GM23338 (cell line): Measurements from ENCODE around the gene TBCC. TPM values are rescaled to one million over a fixed set of nuclear protein-coding genes. Genes with fewer than 3 reads are reported as not detected.
"Not testable (repeated sequence)": the region's sequence is repeated elsewhere in the genome, so short reads cannot be mapped to it uniquely, and the experiment has no call there.

Experiments used
- ATAC-seq: fragments of 200-7000 bp; cut with Tn5 transposase; 3 replicates; pipeline ENCODE4 v1.9.1; 2020
- DNase-seq: peaks from one replicate; pipeline ENCODE4 v3.0.0-alpha.2; 2015; ENCODE audit warnings: low spot score
- H2AFZ ChIP-seq: fragments of 200-600 bp; sonication (generic); 2 replicates; pipeline ENCODE4 v1.8.0; 2016; ENCODE audit warnings: antibody characterized with exemption, mild to moderate bottlenecking, moderate library complexity
- H3F3A ChIP-seq: fragments of 200-600 bp; sonication (generic); replicated peaks from 2 replicates; pipeline ENCODE4 v1.8.0; 2017; ENCODE audit warnings: antibody characterized with exemption, mixed run types, low read depth
- H3K27ac ChIP-seq: fragments of 200-600 bp; sonication (generic); 2 replicates; pipeline ENCODE4 v1.6.1; 2016; ENCODE audit warnings: low read depth
- H3K27me3 ChIP-seq: fragments of 200-600 bp; sonication (generic); 2 replicates; pipeline ENCODE4 v1.8.0; 2016; ENCODE audit warnings: mild to moderate bottlenecking, mixed run types, moderate library complexity; ENCODE audit not compliant: insufficient read depth
- H3K36me3 ChIP-seq: fragments of 200-600 bp; sonication (generic); 2 replicates; pipeline ENCODE4 v1.8.0; 2016; ENCODE audit warnings: mild to moderate bottlenecking; ENCODE audit not compliant: insufficient read depth
- H3K4me1 ChIP-seq: fragments of 200-600 bp; sonication (generic); 2 replicates; pipeline ENCODE4 v1.8.0; 2016; ENCODE audit warnings: mild to moderate bottlenecking, moderate library complexity; ENCODE audit not compliant: insufficient read depth
- H3K4me2 ChIP-seq: fragments of 200-600 bp; sonication (generic); 2 replicates; pipeline ENCODE4 v1.7.1; 2017; ENCODE audit warnings: mixed run types
- H3K4me3 ChIP-seq: fragments of 200-600 bp; sonication (generic); 2 replicates; pipeline ENCODE4 v1.6.1; 2016; ENCODE audit warnings: mixed run types
- H3K79me2 ChIP-seq: fragments of 200-600 bp; sonication (generic); replicated peaks from 2 replicates; pipeline ENCODE4 v1.8.0; 2017; ENCODE audit warnings: mild to moderate bottlenecking; ENCODE audit not compliant: insufficient read depth
- H3K9me2 ChIP-seq: fragments of 200-600 bp; sonication (generic); 2 replicates; pipeline ENCODE4 v1.8.0; 2017; ENCODE audit not compliant: insufficient read depth
- H4K20me1 ChIP-seq: fragments of 200-600 bp; sonication (generic); replicated peaks from 2 replicates; pipeline ENCODE4 v1.8.0; 2017; ENCODE audit warnings: mild to moderate bottlenecking; ENCODE audit not compliant: insufficient read depth
- H3K27ac Mint-ChIP-seq: 2 replicates; pipeline ENCODE4 v1.8.0; 2020; ENCODE audit warnings: inconsistent platforms, mild to moderate bottlenecking, moderate library complexity, mixed read lengths
- H3K27me3 Mint-ChIP-seq: 3 replicates; pipeline ENCODE4 v1.8.0; 2022; ENCODE audit warnings: low read depth, mild to moderate bottlenecking, moderate library complexity, mixed read lengths, inconsistent platforms; ENCODE audit not compliant: insufficient read depth, poor library complexity
- H3K36me3 Mint-ChIP-seq: 3 replicates; pipeline ENCODE4 v1.8.0; 2021; ENCODE audit warnings: low read depth, mild to moderate bottlenecking, inconsistent platforms, moderate library complexity, mixed read lengths
- H3K4me1 Mint-ChIP-seq: 3 replicates; pipeline ENCODE4 v1.8.0; 2020; ENCODE audit warnings: mild to moderate bottlenecking, inconsistent platforms, mixed read lengths
- H3K4me3 Mint-ChIP-seq: 3 replicates; pipeline ENCODE4 v1.8.0; 2021; ENCODE audit warnings: moderate library complexity, mild to moderate bottlenecking, inconsistent platforms, mixed read lengths
- H3K9me3 Mint-ChIP-seq: 3 replicates; pipeline ENCODE4 v1.8.0; 2020; ENCODE audit warnings: moderate library complexity, mild to moderate bottlenecking, inconsistent platforms, mixed read lengths
- CREB1 ChIP-seq: fragments of 250-450 bp; sonication (Bioruptor Pico); IDR thresholded peaks from 2 replicates; pipeline ENCODE4 v1.5.0; 2020; ENCODE audit warnings: low read depth, mild to moderate bottlenecking, moderate library complexity
- EZH2 ChIP-seq: fragments of 200-600 bp; sonication (generic); IDR thresholded peaks from one replicate; pipeline ENCODE4 v1.8.0; 2017; ENCODE audit warnings: antibody characterized with exemption, mild to moderate bottlenecking, low read depth; ENCODE audit not compliant: unreplicated experiment
- JUNB ChIP-seq: IDR thresholded peaks from one replicate; pipeline ENCODE4 v1.6.1; 2016; ENCODE audit warnings: antibody characterized with exemption; ENCODE audit not compliant: unreplicated experiment
- NANOG ChIP-seq: IDR thresholded peaks from 2 replicates; pipeline ENCODE4 v1.6.1; 2016; ENCODE audit warnings: antibody characterized with exemption, borderline replicate concordance
- POLR2AphosphoS5 ChIP-seq: IDR thresholded peaks from 2 replicates; pipeline ENCODE4 v1.6.1; 2016; ENCODE audit warnings: antibody characterized with exemption, low read depth
- STAT1 ChIP-seq: IDR thresholded peaks from one replicate; pipeline ENCODE4 v1.6.1; 2016; ENCODE audit warnings: antibody characterized with exemption; ENCODE audit not compliant: unreplicated experiment
- ZNF114 ChIP-seq: fragments of 250-450 bp; sonication (Bioruptor Pico); IDR thresholded peaks from 2 replicates; pipeline ENCODE4 v1.5.0; 2020; ENCODE audit warnings: mild to moderate bottlenecking, moderate library complexity
- ZNF331 ChIP-seq: fragments of 250-450 bp; sonication (Bioruptor Pico); IDR thresholded peaks from 2 replicates; pipeline ENCODE4 v1.5.0; 2020; ENCODE audit warnings: low read depth, mild to moderate bottlenecking, moderate library complexity
- polyA plus RNA-seq: library from polyadenylated mRNA; unstranded; fragments of >200 nt; fragmentation: Nextera tagmentation; extraction: Ambion mirVana; gene quantifications from 2 replicates; pipeline ENCODE4 v1.2.1, GENCODE V29; 2016
- total RNA-seq: library from RNA; depleted of rRNA; stranded (reverse); fragments of >200 nt; shearing (Covaris generic); gene quantifications from 2 replicates; pipeline ENCODE4 v1.2.3, GENCODE V29; 2014
- TF ChIP-seq, protein P1 (sequence below), 2 experiments: fragments of 200-600 bp in 1 of 2; sonication (generic) in 1 of 2; conservative IDR thresholded peaks; 2 replicates each; pipeline versions ENCODE4 v1.5.1 to v1.6.1; 2016 to 2017; ENCODE audit warnings: antibody characterized with exemption in 2 of 2, low read depth in 2 of 2, mild to moderate bottlenecking in 2 of 2, moderate library complexity in 1 of 2
- TF ChIP-seq, protein P2 (sequence below): IDR thresholded peaks from one replicate; pipeline ENCODE4 v1.6.1; 2018; ENCODE audit warnings: antibody characterized with exemption; ENCODE audit not compliant: unreplicated experiment
- TF ChIP-seq, protein P3 (sequence below): IDR thresholded peaks from 2 replicates; pipeline ENCODE4 v1.6.1; 2016; ENCODE audit warnings: antibody characterized with exemption

The TBCC gene
- total and polyA plus RNA-seq, 2 experiments from 2014 or later = 45.0 to 48.3 TPM

DNA sequence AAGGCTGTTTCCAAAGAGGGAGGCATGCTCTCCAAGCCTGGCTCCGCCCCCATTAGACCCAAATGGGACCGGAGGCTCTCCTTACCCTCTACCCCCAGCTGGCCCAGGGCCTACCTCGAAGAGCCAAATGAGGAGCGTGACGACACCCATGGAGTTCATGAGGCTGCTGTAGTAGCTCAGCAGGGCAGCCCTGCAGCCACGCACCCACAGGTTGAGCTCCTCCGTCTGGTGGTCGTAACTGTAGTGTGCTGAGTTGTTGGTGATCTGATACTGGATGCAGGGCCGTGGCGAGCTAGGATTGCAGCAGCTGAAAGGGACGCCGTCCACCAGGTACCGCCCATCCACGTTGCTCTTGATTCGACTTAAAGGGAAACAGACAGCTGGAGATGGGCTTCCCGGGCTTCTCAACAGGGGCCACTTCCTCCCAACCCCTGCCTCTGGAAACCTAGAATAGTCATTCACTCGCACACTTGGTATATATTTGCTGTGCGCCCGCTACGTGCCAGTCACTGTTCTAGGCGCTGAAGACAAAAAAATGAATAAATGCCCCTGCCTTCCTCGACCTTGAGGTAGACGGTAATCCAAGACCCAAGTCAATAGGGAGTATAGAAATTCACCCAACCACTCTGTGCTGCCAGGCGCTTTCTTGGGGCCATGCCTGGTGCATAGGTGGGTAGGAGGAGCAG, 41.5 kb downstream of the TBCC start:
- Histone ChIP-seq H3K27me3 (no peaks in the 10 kb centered on the region), H3K27ac (0 out of 2 replicates have a peak overlapping the region, but pooled peaks have one; percentile 50), H4K20me1 (no peaks in the 10 kb centered on the region), H3K4me1 (0 out of 2 replicates have a peak, but pooled peaks cover 3% of the 10 kb centered on the region), H3K79me2 (no peaks in the 10 kb centered on the region), H3K4me3 (peak overlapping the region; percentile 50), H3K4me2 (peak overlapping the region; percentile 84), H3F3A (no peaks in the 10 kb centered on the region), H3K36me3 (no peaks in the 10 kb centered on the region), H3K9me2 (no peaks in the 10 kb centered on the region), H2AFZ (peak overlapping the region; percentile 100)
- Mint-ChIP-seq H3K36me3 (no peaks in the 10 kb centered on the region), H3K9me3 (no peaks in the 10 kb centered on the region), H3K4me3 (peak overlapping the region; percentile 49; the same call in 2 of the 3 replicates), H3K4me1 (peaks cover 6% of the 10 kb centered on the region), H3K27me3 (peaks cover 7% of the 10 kb centered on the region), H3K27ac (peak overlapping the region; percentile 75)
- peak; percentile 84 for ATAC-seq
- DNase-seq = peak; percentile 77
- no peak for TF ChIP-seq JUNB
- peak; percentile 45 for TF ChIP-seq POLR2AphosphoS5

- not testable (repeated sequence) for H3K4me1 Mint-ChIP-seq, H2AFZ ChIP-seq, H3K79me2 ChIP-seq, H3K4me3 ChIP-seq, H3K4me3 Mint-ChIP-seq, H4K20me1 ChIP-seq, H3K4me2 ChIP-seq, DNase-seq, H3F3A ChIP-seq, H3K4me1 ChIP-seq, H3K9me2 ChIP-seq, H3K27ac ChIP-seq, H3K9me3 Mint-ChIP-seq, H3K27me3 ChIP-seq, H3K36me3 Mint-ChIP-seq, H3K27ac Mint-ChIP-seq, H3K36me3 ChIP-seq, ATAC-seq
- peaks cover 14% of the 10 kb centered on the region for H3K27me3 Mint-ChIP-seq
These were observed 43.1 kb downstream of the TBCC start for GRCh38 chr6:42702786-42703185.

- Histone ChIP-seq H3K27me3 (no peaks in the 10 kb centered on the region), H3K9me2 (no peaks in the 10 kb centered on the region), H3F3A (no peaks in the 10 kb centered on the region), H3K4me2 (no peak overlapping the region), H3K79me2 (no peaks in the 10 kb centered on the region), H4K20me1 (no peaks in the 10 kb centered on the region), H2AFZ (no peak overlapping the region), H3K4me1 (0 out of 2 replicates have a peak, but pooled peaks cover 3% of the 10 kb centered on the region), H3K27ac (no peak overlapping the region), H3K4me3 (no peak overlapping the region), H3K36me3 (no peaks in the 10 kb centered on the region)
- TF ChIP-seq STAT1 (no peak), ZNF331 (CRISPR knock-in tag) (no peak), EZH2 (no peak), NANOG (no peak), POLR2AphosphoS5 (no peak), CREB1 (no peak), ZNF114 (no peak)
- TF ChIP-seq, protein P1, sequence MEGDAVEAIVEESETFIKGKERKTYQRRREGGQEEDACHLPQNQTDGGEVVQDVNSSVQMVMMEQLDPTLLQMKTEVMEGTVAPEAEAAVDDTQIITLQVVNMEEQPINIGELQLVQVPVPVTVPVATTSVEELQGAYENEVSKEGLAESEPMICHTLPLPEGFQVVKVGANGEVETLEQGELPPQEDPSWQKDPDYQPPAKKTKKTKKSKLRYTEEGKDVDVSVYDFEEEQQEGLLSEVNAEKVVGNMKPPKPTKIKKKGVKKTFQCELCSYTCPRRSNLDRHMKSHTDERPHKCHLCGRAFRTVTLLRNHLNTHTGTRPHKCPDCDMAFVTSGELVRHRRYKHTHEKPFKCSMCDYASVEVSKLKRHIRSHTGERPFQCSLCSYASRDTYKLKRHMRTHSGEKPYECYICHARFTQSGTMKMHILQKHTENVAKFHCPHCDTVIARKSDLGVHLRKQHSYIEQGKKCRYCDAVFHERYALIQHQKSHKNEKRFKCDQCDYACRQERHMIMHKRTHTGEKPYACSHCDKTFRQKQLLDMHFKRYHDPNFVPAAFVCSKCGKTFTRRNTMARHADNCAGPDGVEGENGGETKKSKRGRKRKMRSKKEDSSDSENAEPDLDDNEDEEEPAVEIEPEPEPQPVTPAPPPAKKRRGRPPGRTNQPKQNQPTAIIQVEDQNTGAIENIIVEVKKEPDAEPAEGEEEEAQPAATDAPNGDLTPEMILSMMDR (conservative IDR thresholded peaks at IDR 0.05; ENCODE audit: low read depth in 2 of 2) = no peak
- TF ChIP-seq, protein P2, sequence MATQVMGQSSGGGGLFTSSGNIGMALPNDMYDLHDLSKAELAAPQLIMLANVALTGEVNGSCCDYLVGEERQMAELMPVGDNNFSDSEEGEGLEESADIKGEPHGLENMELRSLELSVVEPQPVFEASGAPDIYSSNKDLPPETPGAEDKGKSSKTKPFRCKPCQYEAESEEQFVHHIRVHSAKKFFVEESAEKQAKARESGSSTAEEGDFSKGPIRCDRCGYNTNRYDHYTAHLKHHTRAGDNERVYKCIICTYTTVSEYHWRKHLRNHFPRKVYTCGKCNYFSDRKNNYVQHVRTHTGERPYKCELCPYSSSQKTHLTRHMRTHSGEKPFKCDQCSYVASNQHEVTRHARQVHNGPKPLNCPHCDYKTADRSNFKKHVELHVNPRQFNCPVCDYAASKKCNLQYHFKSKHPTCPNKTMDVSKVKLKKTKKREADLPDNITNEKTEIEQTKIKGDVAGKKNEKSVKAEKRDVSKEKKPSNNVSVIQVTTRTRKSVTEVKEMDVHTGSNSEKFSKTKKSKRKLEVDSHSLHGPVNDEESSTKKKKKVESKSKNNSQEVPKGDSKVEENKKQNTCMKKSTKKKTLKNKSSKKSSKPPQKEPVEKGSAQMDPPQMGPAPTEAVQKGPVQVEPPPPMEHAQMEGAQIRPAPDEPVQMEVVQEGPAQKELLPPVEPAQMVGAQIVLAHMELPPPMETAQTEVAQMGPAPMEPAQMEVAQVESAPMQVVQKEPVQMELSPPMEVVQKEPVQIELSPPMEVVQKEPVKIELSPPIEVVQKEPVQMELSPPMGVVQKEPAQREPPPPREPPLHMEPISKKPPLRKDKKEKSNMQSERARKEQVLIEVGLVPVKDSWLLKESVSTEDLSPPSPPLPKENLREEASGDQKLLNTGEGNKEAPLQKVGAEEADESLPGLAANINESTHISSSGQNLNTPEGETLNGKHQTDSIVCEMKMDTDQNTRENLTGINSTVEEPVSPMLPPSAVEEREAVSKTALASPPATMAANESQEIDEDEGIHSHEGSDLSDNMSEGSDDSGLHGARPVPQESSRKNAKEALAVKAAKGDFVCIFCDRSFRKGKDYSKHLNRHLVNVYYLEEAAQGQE = no peak
- TF ChIP-seq, protein P3, sequence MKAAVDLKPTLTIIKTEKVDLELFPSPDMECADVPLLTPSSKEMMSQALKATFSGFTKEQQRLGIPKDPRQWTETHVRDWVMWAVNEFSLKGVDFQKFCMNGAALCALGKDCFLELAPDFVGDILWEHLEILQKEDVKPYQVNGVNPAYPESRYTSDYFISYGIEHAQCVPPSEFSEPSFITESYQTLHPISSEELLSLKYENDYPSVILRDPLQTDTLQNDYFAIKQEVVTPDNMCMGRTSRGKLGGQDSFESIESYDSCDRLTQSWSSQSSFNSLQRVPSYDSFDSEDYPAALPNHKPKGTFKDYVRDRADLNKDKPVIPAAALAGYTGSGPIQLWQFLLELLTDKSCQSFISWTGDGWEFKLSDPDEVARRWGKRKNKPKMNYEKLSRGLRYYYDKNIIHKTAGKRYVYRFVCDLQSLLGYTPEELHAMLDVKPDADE = no peak
- DNase-seq = no peak
- Mint-ChIP-seq H3K36me3 (no peaks in the 10 kb centered on the region), H3K4me3 (no peak overlapping the region), H3K4me1 (peaks cover 6% of the 10 kb centered on the region), H3K27ac (no peak overlapping the region), H3K27me3 (peaks cover 14% of the 10 kb centered on the region), H3K9me3 (no peaks in the 10 kb centered on the region)
- ATAC-seq = no peak
These were observed 43.7 kb downstream of the TBCC start for GRCh38 chr6:42702200-42702599.
